Neural cell (in vitro differentiated cells): ENCODE measurements around the gene ADAM10. TPM values are rescaled to one million over a fixed set of nuclear protein-coding genes. Genes with fewer than 3 reads are reported as not detected.

Experiments
- H2AFZ ChIP-seq: fragments of 200-600, 300-800 bp; sonication (generic), shearing (Covaris generic); 2 replicates; pipeline ENCODE4 v1.6.0; 2014; ENCODE audit warnings: low read depth, mild to moderate bottlenecking, antibody characterized with exemption, low read length, moderate library complexity
- H3F3A ChIP-seq: fragments of 200-600 bp; shearing (Covaris generic); 2 replicates; pipeline ENCODE4 v1.6.1; 2016; ENCODE audit warnings: mild to moderate bottlenecking, moderate library complexity, mixed read lengths, antibody characterized with exemption, low read length; ENCODE audit not compliant: insufficient read depth, poor library complexity, severe bottlenecking
- H3K27ac ChIP-seq: fragments of 200-600, 300-800 bp; sonication (generic), shearing (Covaris generic); 2 replicates; pipeline ENCODE4 v1.5.1; 2014; ENCODE audit warnings: mild to moderate bottlenecking, low read length, moderate library complexity
- H3K27me3 ChIP-seq: fragments of 300-800, 200-600 bp; sonication (generic), shearing (Covaris generic); 2 replicates; pipeline ENCODE4 v1.6.0; 2014; ENCODE audit warnings: mild to moderate bottlenecking, low read depth, low read length, moderate library complexity; ENCODE audit not compliant: insufficient read depth
- H3K36me3 ChIP-seq: fragments of 300-800, 200-600 bp; sonication (generic), shearing (Covaris generic); 2 replicates; pipeline ENCODE4 v1.5.1; 2014; ENCODE audit warnings: mild to moderate bottlenecking, antibody characterized with exemption, low read length, moderate library complexity; ENCODE audit not compliant: insufficient read depth
- H3K4me2 ChIP-seq: fragments of 300-800, 200-600 bp; sonication (generic), shearing (Covaris generic); 2 replicates; pipeline ENCODE4 v1.6.0; 2014; ENCODE audit warnings: mild to moderate bottlenecking, low read length
- H3K4me3 ChIP-seq: fragments of 300-800, 200-600 bp; sonication (generic), shearing (Covaris generic); 2 replicates; pipeline ENCODE4 v1.5.1; 2014; ENCODE audit warnings: mild to moderate bottlenecking, low read length, moderate library complexity
- H3K79me2 ChIP-seq: fragments of 200-600 bp; shearing (Covaris generic); replicated peaks from 2 replicates; pipeline ENCODE4 v1.6.0; 2014; ENCODE audit warnings: mild to moderate bottlenecking, low read length, moderate library complexity; ENCODE audit not compliant: insufficient read depth
- H3K9ac ChIP-seq: fragments of 300-800, 200-600 bp; sonication (generic), shearing (Covaris generic); 2 replicates; pipeline ENCODE4 v1.6.1; 2016; ENCODE audit warnings: mild to moderate bottlenecking, low read length, mixed read lengths
- H3K9me2 ChIP-seq: fragments of 200-600 bp; shearing (Covaris generic); 2 replicates; pipeline ENCODE4 v1.6.1; 2016; ENCODE audit warnings: mild to moderate bottlenecking, low read length, mixed read lengths; ENCODE audit not compliant: insufficient read depth
- H3K9me3 ChIP-seq: fragments of 200-600, 300-800 bp; sonication (generic), shearing (Covaris generic); 2 replicates; pipeline ENCODE4 v1.6.1; 2016; ENCODE audit warnings: mild to moderate bottlenecking, mixed run types, low read length, moderate library complexity, mixed read lengths
- H4K20me1 ChIP-seq: fragments of 200-600 bp; shearing (Covaris generic); 2 replicates; pipeline ENCODE4 v1.6.1; 2016; ENCODE audit warnings: mild to moderate bottlenecking, mixed run types; ENCODE audit not compliant: insufficient read depth
- CTCF ChIP-seq: fragments of 450-650 bp; IDR thresholded peaks from 2 replicates; pipeline ENCODE4 v1.5.1; 2014; ENCODE audit warnings: antibody characterized with exemption, mild to moderate bottlenecking, moderate library complexity; ENCODE audit not compliant: poor library complexity, severe bottlenecking
- EP300 ChIP-seq: fragments of 450-650 bp; conservative IDR thresholded peaks from 2 replicates; pipeline ENCODE4 v1.6.1; 2014; ENCODE audit warnings: antibody characterized with exemption, mild to moderate bottlenecking, moderate library complexity; ENCODE audit not compliant: poor library complexity, severe bottlenecking
- MXI1 ChIP-seq: fragments of 450-650 bp; conservative IDR thresholded peaks from 2 replicates; pipeline ENCODE4 v1.6.1; 2014; ENCODE audit warnings: antibody characterized with exemption, mild to moderate bottlenecking; ENCODE audit not compliant: poor library complexity, severe bottlenecking
- POLR2AphosphoS5 ChIP-seq: IDR thresholded peaks from 2 replicates; pipeline ENCODE4 v1.6.1; 2012
- RAD21 ChIP-seq: fragments of 450-650 bp; conservative IDR thresholded peaks from 2 replicates; pipeline ENCODE4 v1.6.1; 2014; ENCODE audit warnings: antibody characterized with exemption, mild to moderate bottlenecking, moderate library complexity
- REST ChIP-seq: IDR thresholded peaks from 2 replicates; pipeline ENCODE4 v1.6.1; 2012; ENCODE audit warnings: borderline replicate concordance
- SMC3 ChIP-seq: fragments of 450-650 bp; conservative IDR thresholded peaks from 2 replicates; pipeline ENCODE4 v1.6.1; 2014; ENCODE audit warnings: antibody characterized with exemption, mild to moderate bottlenecking, moderate library complexity; ENCODE audit not compliant: poor library complexity
- TAF1 ChIP-seq: IDR thresholded peaks from 2 replicates; pipeline ENCODE4 v1.6.1; 2012; ENCODE audit warnings: low read depth
- polyA plus RNA-seq: library from polyadenylated mRNA; depleted of rRNA; stranded (reverse); fragments of >200 nt; gene quantifications from 2 replicates; pipeline ENCODE4 v1.2.3, GENCODE V29; 2014

Gene ADAM10
- polyA plus RNA-seq, 1 donor from 2014 or later, result 66.3 TPM

GRCh38 chr15:58543664-58544335 is 205.7 kb downstream of the ADAM10 start:
- Histone ChIP-seq H2AFZ (no peak overlapping the region), H3K36me3 (no peaks in the 10 kb centered on the region)
- no peak for TF ChIP-seq EP300
- TF ChIP-seq REST, result no peak
- no peak for TF ChIP-seq CTCF
- no peak for TF ChIP-seq RAD21
- TF ChIP-seq TAF1, result no peak

GRCh38 chr15:58541410-58542087 is 208.0 kb downstream of the ADAM10 start:
- Histone ChIP-seq H3K9me2 (no peaks in the 10 kb centered on the region), H3K9ac (no peak overlapping the region), H2AFZ (no peak overlapping the region), H3K4me2 (no peak overlapping the region), H3K27me3 (no peaks in the 10 kb centered on the region), H3K27ac (no peak overlapping the region), H3K36me3 (no peaks in the 10 kb centered on the region), H3K79me2 (no peaks in the 10 kb centered on the region), H3K9me3 (no peaks in the 10 kb centered on the region), H3F3A (no peaks in the 10 kb centered on the region), H3K4me3 (no peak overlapping the region), H4K20me1 (no peaks in the 10 kb centered on the region)
- TF ChIP-seq CTCF, result no peak
- no peak for TF ChIP-seq MXI1
- no peak for TF ChIP-seq POLR2AphosphoS5
- no peak for TF ChIP-seq RAD21
- no peak for TF ChIP-seq SMC3
- no peak for TF ChIP-seq EP300

More at GRCh38 chr15:58543664-58544335, 205.7 kb downstream of the ADAM10 start:
- no peaks in the 10 kb centered on the region for H3K27me3 ChIP-seq
- no peaks in the 10 kb centered on the region for H3K9me3 ChIP-seq
- no peaks in the 10 kb centered on the region for H3K79me2 ChIP-seq
- H3K9ac ChIP-seq, result no peak overlapping the region
- no peaks in the 10 kb centered on the region for H4K20me1 ChIP-seq
- no peaks in the 10 kb centered on the region for H3K9me2 ChIP-seq
- no peak overlapping the region for H3K27ac ChIP-seq
- H3K4me2 ChIP-seq, result no peak overlapping the region
- no peak overlapping the region for H3K4me3 ChIP-seq
- H3F3A ChIP-seq, result no peaks in the 10 kb centered on the region
